GM19324 (cell line): ENCODE results near the gene ST3GAL4.
"Not testable (repeated sequence)": the region's sequence is repeated elsewhere in the genome, so short reads cannot be mapped to it uniquely, and the experiment has no call there.

Experiments used
- ATAC-seq: cut with Tn5 transposase; IDR thresholded peaks from one replicate; pipeline ENCODE4 v1.9.1; 2021; ENCODE audit warnings: mild to moderate bottlenecking, moderate library complexity; ENCODE audit not compliant: unreplicated experiment, low FRiP score

ST3GAL4 gene

DNA sequence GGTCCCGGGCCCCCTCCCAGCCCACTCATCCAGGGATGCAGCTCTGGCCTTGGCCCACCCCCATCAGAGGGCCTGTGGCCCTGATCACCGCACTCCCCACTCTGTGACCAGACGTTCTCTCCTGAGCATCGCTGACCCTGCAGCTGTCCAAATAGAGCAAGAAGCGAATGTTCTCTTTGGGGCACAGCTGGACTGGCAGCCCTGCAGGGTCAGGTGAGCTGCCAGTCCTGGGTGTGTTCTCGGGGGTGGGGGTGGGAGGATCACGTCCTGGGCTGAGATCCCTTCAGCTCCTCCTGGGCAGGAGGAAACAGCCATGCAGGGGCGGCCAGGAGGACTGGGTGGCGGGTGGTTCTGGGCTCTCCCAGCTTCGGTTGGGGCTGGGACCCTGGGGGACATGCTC, 26.5 kb downstream of the ST3GAL4 start:
- not testable (repeated sequence) for ATAC-seq

DNA sequence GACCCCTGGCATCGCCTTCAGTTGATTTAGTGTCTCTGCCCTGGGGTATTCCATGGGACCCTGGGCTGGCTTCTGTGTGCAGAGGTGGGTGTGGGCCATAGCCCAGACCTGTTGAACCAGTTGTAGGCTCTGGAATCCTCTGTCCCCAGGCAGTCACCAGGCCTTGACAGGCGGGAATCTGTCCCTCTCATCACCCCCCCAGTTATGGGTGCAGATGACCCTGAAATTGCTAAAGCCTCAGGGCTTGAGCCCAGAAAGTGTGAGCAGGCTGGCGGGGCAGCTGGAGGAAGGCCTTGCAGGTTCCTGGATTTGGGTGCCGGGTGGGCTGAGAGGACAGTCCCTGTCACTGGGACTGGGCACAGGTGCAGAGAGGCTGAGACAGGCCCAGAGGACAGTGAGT, 27.2 kb downstream of the ST3GAL4 start:
- not testable (repeated sequence) for ATAC-seq

DNA sequence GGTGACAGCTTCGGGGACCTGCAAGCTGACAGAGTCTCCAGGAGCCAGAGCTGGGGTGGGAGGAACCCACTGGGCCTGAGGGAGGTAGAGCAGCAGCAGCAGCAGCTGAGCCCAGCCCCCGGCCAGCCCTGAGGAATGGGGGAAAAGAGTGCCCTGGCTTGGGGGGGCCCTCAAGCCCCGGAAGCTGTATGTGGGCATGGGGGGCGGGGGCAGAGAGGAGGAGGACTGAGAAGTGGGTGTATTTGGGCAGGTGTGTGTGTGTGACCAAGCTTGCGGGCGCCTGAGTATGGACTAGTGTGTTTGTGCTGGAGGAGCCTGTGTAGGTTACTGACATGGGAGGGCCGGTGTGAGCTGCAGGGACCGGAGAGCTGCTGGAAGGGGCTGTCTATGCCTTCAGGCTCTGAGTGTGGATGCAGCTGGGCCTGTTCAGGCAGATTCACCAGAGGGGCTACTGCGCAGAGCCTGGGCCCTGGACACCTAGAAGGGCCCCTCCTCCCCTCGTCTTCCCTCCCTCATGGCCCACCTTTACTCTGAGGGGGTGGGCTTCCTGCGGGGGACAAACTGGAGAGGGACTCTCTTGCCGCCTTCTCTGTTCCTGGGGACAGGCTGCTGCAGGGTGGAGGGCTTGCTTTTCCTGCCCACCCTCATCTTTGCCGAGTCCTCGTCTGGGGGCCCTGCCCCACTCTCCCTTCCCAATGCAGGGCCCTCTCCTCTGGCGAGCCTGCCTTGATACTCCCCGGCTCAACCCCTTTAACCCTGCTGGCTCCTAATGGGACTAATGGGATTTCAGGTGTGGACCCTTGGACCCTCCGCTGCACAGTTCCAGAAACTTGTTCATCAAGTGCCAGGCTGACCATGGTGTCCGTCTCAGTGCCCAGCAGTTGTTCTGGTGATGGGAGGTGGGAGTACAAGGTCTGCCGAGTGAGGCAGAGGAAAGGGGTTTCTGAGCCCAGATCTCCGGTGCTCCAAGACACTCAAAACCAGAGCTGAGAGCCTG, 28.2 kb downstream of the ST3GAL4 start:
- ATAC-seq: no peak

DNA sequence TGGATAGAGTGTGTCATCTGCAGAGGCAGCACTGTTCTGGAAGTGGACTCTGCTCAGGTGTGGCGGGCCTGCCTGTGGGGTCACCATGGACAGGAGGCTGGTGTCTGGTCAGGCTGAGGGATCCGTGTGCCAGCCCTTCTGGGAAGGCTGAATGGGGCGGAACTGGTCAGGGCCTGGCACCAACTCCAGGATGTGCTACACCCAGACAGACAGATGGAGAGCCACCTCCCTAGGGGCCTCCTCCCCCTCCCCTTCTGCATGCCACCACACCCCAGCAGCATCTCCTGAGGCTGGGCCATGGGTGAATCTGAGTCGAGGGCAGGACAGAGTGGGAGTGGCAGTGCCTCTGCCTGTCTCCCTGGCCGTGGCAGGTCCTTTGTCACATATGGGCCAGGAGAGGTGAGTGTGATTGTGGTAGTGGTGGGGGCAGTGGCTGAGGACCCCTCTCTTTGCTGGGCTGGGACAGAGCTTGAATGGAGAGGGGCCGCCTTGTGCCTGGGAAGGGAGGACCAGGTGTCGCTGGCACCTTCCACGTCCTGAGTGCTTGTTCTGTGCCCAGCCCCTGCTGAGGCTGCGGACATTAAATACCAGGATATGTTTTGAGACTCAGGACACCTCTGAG, 29.1 kb downstream of the ST3GAL4 start:
- no peak for ATAC-seq

DNA sequence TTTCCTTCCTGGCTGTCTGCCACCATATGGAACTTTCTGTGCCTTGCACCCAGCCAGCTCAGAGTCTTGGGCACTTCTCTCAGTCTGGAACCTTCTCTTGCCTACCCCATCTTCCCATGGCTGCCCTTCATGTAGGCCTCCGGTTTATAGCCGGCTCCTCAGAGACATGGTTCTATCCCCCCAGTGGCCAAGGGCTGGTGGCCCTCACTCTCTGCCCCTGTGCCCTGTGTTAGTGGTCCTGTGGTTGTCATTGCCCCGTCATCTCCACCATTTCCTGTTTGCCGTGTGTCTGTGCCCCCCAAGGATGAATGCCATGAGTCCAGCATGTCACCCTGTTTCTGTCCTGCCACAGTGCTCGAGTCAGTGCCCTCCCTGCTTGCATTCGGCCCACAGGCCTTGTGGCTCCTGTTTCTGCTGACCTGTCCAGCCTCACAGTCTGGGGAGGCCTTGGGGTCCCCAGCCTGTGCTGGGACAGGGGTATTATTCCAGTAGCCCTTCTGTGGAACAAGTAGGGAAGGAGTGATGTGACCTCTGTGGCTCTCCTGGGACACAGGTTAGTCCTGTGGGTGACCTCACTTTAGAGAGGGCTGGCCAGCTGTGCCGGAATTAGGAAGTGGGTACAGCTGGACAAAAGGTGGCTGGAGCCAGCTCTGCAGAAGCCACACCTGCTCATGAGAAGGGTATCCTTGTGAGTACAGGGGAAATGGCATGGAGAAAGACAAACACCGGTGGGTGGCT, 30.7 kb downstream of the ST3GAL4 start:
- ATAC-seq: no peak

DNA sequence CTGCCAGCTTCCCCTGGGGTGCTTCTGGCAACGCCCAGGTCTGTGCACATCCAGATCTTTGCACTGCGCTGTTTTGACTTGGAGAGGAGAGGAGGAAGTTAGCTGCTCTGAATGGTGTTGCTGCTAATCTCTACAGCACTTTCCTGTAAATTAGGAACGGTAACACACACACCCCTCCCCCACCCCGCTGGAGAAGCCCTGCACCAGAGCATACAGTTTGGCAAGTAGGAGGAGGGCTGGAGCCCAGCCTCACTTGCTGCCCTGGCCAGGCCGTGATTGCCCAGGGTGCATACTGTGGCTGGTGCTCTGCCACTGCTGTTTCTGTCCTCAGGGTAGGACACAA, 31.2 kb downstream of the ST3GAL4 start:
- ATAC-seq: not testable (repeated sequence)

DNA sequence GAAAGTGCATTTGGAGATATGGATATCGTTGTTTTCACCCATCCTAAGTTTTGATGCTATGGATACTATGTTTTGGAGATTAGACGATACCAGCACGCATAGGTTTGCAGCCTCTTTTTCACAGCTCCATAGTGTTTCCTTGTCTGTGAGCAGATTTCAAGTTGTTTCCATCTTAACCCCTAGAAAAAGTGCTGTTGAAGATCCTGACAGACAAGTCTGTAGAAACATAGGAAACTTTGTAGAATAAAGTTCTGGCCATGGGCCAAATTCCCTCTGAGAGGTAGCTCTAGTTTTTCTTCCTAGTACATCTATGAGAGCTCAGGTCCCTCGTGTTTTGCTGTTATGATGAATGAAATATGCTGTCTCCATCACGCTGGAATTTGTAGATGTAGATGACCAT, 32.4 kb downstream of the ST3GAL4 start:
- no peak for ATAC-seq

DNA sequence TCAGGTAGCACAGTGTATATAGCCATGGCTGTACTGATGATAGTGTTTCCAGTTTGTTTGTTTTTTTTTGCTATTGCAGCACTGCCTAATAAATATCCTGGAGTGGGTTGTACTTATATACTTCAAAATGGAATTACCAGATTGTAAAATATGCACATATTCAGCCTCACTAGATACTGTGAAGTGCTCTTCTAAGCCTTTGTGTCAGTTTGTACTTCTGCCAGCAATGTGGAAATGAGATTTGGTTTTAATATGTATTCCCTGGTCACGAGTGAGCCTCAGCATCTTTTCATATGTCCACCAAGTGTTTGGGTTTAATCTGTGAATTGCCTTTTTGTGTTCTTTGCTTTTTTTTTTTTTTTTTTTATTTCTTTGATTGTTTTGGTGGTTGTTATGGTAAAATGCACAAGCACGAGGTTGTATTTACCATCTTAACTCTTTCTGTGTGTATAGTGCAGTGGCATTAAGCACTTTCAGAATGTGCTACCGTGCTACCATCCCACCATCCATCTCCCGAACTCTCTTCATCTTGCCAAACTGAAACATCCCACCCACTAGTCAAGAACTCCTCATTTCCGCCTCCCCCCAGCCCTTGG, 34.9 kb downstream of the ST3GAL4 start:
- no peak for ATAC-seq

DNA sequence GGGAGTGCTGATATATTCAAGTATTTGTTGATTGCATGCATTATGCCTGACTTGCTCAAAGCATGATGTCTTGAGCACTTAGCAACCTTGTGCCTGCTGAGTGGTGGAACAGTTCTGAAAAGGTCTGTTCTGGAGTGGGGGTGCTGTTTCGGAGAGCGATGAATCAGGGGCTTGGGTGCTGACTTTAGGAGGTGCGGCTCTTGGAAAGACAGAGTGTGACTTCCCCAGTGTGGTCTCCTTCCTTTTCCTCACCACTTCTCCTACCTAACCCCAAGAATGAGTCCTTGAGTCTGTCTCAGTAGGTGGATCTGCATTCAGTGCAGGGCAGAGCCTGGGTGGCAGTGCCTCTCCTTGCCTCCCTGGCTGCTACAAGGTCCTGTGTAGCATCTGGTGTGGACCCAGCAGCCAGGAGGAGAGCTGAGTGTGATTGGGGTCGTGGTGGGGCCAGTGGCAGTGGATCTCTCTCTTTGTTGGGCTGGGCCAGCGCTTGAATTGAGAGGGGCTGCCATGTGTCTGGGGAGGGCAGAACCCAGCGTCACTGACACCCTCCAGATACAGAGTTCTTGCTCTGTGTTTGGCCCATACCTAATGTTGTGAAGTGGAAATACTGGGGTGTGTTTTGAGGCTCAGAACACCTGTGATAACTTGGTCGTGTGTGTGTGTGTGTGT, 35.9 kb downstream of the ST3GAL4 start:
- no peak for ATAC-seq

DNA sequence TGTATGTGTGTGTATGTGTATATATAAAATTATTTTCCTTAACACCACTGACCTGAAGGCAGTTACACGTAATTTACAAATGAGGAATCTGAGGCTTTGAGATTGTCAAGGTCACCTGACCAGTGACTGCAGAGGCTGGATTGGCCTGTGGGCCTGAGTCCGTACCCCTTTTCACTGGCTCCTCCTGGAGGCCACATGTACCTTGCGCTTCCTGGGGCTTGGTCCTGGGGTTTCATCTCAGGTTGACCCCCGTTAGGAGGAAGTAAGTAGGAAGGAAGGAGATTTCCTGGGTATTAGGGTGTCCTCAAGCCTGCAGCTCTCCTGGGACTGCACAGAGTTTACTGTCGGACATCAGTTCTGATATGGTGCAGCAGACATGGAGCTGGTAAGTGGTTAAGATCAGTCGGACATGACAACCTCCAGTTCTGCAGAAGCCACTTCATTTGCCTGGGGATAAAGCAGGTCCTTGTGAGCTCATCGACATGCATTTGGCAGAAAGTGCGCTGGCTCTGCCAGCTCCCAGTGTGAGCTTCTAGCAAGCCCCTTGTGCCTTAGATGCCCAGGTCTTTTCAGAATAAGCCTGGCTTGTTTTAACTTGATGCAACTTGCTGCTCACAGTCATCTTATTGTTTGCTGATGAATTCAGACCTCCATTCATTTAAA, 36.6 kb downstream of the ST3GAL4 start:
- ATAC-seq: peak; percentile 68

DNA sequence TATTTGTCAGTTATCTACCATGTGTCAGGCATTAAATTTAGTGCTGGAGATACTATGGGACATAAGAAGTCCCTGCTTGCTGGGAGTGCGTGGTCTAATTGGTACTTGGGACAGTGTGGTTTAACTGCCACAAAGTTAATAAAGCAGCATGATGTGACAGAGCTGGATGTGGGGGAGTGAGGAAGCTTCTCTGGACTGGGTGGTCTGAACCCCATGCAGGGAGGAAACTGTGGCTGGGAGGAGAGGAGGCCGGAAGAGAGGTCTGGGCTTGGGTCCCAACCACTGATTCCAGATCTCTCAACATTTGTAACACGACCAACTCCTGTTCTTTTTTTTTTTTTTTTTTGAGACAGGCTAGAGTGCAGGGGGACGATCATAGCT, 37.1 kb downstream of the ST3GAL4 start:
- no peak for ATAC-seq

DNA sequence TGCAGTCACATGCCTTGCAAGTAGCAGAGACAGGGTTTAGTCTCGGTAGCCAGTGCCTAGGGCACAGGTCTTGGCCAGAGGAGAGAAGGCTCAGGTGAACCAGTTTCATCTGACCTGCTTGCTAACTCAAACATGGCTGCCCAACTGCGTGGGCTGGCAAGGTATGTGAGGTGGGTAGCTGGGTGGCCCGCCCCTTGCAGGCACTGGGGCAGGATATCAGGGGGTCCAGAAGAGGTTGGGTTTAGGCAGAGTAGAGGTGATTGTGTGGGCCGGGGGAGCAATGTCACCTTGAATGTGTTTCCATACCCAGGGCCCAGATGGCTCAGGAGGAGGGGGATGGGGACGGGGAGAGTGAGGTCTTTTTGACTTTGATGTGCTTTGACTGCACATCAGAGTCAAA, 37.7 kb downstream of the ST3GAL4 start:
- no peak for ATAC-seq

DNA sequence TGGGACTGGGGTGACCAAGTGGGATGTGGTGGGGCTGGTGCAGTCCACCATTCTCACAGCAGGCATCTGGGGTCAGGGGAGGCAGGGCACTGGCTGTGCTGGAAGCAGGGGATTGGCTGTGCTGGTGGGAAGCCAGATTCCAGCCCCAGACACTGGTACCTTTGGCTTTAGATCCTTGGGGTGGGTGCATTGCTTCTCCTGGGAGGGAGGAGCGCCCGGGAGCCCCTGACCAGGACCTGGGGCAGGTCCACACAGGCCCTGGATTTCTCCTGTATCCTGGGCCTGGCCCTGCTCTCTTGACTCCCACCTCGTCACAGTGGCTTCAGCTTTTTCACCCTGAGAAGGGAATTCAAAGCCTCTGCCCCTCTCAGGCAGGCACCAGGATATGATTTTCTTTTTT, 38.5 kb downstream of the ST3GAL4 start:
- ATAC-seq: no peak

DNA sequence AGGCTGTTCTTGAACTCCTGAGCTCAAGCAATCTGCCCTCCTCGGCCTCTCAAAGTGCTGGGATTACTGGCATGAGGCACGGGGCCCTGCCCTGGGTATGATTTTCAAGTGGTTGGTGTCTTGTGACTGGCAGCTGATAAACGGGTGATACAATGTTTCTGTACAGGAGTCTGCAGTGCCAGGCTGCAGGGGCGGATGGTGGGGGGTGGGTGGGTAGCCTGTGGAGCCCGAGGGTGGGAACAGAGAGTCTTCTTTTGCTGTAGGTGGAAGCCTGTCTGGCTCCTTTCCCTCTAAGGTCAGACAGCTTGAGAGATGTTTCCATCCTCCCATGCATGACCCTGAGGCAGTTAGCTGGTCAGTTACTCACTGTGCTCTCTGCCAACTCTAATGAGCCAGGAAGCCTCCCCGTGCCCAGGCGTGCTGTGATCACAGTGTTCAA, 39.2 kb downstream of the ST3GAL4 start:
- ATAC-seq: not testable (repeated sequence)

DNA sequence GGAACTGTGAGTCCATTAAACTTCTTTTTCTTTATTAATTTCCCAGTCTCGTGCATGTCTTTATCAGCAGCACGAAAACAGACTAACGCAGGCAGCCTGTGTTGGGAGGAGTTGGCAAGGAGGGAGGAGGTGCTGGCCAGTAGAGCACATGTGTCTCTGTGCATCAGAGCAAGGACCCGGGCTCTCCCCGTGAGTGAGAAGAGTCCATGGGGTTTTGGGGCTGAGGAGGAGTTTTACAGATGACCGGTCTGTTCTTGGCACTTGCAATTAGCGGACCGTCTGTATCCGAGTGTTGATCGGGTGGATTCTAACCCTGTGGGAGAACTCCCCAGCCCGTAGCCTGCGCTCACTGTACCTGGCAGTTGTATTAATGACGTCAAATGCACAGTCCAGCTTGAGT, 40.3 kb downstream of the ST3GAL4 start:
- not testable (repeated sequence) for ATAC-seq

DNA sequence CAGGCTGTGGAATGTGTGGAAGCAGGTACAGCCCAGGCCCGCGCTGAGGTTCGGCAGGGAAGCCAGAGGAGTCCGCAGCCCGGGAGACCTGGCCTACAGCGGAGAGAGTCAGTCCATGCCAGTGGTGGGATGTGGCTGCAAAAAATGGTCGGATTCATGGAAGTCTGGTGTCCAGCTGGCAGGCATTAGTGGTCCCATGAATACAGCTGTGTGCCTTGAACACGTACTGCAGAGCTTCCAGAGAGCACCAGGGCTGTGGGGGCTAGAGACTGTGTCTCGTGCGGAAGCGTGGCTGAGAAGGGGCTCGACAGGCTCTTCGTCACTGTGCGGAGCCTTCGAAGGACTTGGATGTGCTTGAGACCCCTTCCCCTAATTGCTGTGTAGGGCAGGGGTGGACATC, 40.8 kb downstream of the ST3GAL4 start:
- ATAC-seq: not testable (repeated sequence)

DNA sequence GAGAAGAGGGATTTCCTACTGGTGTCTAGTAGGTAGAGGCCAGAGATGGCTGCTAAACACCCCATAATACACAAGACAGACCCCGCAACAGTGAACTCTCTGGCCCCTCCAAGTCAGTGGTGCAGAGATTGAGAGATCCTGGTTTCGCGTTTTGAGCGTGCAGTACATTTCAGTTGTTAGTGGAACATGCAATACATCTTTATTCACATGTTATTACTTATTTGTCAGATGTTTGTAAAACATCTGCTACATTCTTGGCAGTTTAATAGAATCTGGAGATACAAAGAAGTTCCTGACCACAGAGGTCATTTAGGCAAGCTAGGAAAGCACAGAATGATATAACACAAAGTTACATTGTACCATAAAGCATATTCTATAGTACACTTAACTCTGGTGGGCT, 41.5 kb downstream of the ST3GAL4 start:
- no peak for ATAC-seq

DNA sequence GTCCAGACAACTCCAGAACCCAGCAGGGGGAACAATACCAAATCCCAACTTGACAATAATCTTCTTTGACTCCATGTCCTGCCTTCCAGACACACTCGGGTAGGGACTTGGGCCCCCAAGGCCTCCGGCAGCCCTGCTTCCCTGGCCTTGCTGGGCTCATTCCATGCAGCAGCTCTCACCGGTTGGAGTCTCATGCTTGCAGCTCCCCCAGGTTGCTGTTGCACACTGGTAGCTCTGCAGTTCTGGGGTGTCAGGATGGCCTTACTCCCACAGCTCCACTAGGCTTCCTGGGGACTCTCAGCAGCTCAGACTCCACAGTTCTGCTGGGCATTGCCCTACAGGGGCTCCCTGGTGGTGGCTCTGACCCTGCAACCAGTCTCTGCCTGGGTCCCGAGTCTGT, 42.8 kb downstream of the ST3GAL4 start:
- ATAC-seq: no peak

DNA sequence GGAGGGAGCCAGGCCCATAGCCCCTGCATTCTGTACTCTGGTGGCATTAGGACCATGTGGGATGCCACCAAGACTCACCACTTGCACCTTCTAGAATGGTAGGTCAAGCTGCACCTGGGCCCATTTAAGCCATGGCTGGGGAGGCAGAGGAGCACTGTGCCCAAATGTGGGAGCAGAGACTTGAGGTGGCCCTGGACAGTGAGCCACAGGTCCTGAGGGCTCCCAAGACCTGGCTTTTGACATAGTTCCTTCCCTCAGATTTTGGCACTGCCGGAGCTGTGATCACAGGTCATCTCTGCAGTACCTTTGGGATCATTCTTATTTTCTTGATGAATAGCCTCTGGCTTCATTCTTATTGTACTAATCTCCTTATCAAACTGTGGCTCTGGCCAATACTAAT, 43.2 kb downstream of the ST3GAL4 start:
- no peak for ATAC-seq

DNA sequence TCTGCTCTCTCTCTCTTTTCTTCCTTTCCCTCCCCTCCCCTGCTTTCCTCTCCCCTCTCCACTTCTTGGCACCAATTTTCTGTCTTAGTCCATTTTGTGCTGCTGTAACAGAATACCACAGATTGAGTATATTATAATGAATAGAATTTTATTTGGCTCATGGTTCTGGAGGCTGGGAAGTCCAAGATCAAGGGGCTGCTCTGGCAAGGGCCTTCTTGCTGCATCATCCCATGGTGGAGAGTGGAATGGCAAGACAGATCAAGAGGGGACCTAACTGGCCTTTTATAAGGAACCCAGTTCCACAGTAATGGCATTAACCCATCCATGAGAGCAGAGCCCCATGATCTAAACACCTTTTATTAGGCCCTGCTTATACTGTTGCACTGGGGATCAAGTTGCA, 44.5 kb downstream of the ST3GAL4 start:
- ATAC-seq: no peak
